Right lobe of liver (tissue), 6 donors: Measurements from ENCODE around the gene RBM5. TPM values are rescaled to one million over a fixed set of nuclear protein-coding genes. Genes with fewer than 3 reads are reported as not detected.
A peak's percentile ranks its signal among the peaks of the same experiment; 100 is the strongest.

Experiments used
- ATAC-seq, 4 donors: fragments of 200-7000 bp; cut with Tn5 transposase; one replicate each; pipeline ENCODE4 v1.9.1; 2020; ENCODE audit warnings: mild to moderate bottlenecking in 4 of 4, moderate library complexity in 4 of 4
- DNase-seq, 3 donors: peaks; one replicate each; pipeline ENCODE4 v3.0.0-alpha.2; 2020
- H3K27ac ChIP-seq, 3 donors: fragments of 200-600 bp; one replicate each; pipeline ENCODE4 v1.8.0; 2022
- H3K27me3 ChIP-seq, 2 donors: fragments of 200-600 bp; one replicate each; pipeline ENCODE4 v1.8.0; 2022
- H3K36me3 ChIP-seq, 4 donors: fragments of 200-600 bp; sonication (generic) in 1 of 4; one replicate each; pipeline versions ENCODE4 v1.5.1 to v1.8.0; 2017 to 2022; ENCODE audit warnings: control low read depth in 1 of 4
- H3K4me1 ChIP-seq, 4 donors: fragments of 200-600 bp; sonication (generic) in 1 of 4; one replicate each; pipeline versions ENCODE4 v1.5.1 to v1.8.0; 2017 to 2022; ENCODE audit warnings: control low read depth in 1 of 4
- H3K4me3 ChIP-seq, 3 donors: fragments of 200-600 bp; one replicate each; pipeline ENCODE4 v1.8.0; 2022
- H3K9me3 ChIP-seq, 4 donors: fragments of 200-600 bp; sonication (generic) in 1 of 4; one replicate each; pipeline versions ENCODE4 v1.5.1 to v1.8.0; 2017 to 2022; ENCODE audit warnings: control low read depth in 1 of 4
- POLR2A ChIP-seq: fragments of 450-650 bp; IDR thresholded peaks from one replicate; pipeline ENCODE4 v1.6.1; 2017; ENCODE audit warnings: antibody characterized with exemption, mild to moderate bottlenecking
- WGBS: methylation state at CpG from one replicate; pipeline ENCODE4 v1.1.6; 2018; ENCODE audit warnings: low coverage, low lambda C conversion rate; ENCODE audit not compliant: insufficient coverage; ENCODE audit errors: missing lambda C conversion rate; 5-methylcytosine and 5-hydroxymethylcytosine counted together
- intact Hi-C, 2 donors: fragments of 100-400 bp; cut with DNase I; formaldehyde crosslinking; loops; one replicate each; pipeline versions ENCODE4 v1.11.2 to v1.14.1; 2022
- total RNA-seq, 6 experiments: library from RNA; depleted of rRNA in 2 of 6; stranded (reverse); fragments of >200 nt in 2 of 6; fragmentation: NEBNext Ultra II Directional in 3 of 6; extraction: Animal tissue kit (Norgen Biotek cat#: 25700) in 3 of 6; gene quantifications; one replicate each; pipeline versions ENCODE4 v1.1.0 to v1.2.4, GENCODE V29; 2016 to 2023
- TF ChIP-seq, protein P1 (sequence below), 4 donors: fragments of 200-600 bp in 3 of 4; fragments of 450-650 bp in 1 of 4; IDR thresholded peaks; one replicate each; pipeline versions ENCODE4 v1.5.1 to v1.8.0; 2016 to 2022; ENCODE audit warnings: antibody characterized with exemption in 4 of 4, mild to moderate bottlenecking in 2 of 4
- donor health status: DM: no; HTN: yes; CAD: no.
- donor health status: DM: no; HTN: no; CAD: no.
- donor health status: DM: no; HTN: no; CAD: no.
- donor health status: DM: no; HTN: yes; CAD: no.
- donor health status: DM: no; HTN: yes; CAD: no.

Gene RBM5
- total RNA-seq, 6 experiments from 2014 or later = 42.1 to 62.4 (median 46.4) TPM

DNA sequence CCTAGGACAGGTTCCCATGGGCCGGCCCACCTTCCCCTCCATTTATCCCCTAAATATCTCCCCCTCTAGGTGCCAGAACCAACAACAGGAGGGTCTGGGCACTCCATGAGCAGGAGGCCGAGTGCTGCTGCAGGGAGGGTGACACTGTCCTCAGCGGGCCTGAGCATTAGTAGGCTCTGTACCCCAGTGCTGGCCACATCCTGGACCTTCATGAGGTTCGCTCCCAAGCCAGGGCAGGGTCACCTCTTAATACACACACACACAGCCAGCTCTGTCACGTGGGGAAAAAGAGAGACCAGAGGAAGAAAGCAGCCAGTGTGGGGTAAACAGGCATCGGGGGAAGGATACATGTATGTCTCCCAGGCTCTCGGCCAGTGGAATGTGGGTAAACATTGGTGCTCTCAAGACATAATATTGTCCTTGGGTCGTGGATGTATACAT is 38.6 kb downstream of the RBM5 start:
- 75% methylated on average over 6 of the region's 8 CpGs for WGBS
- H3K4me3 ChIP-seq = no peak overlapping the region
- ATAC-seq = no peak
- TF ChIP-seq, protein P1, sequence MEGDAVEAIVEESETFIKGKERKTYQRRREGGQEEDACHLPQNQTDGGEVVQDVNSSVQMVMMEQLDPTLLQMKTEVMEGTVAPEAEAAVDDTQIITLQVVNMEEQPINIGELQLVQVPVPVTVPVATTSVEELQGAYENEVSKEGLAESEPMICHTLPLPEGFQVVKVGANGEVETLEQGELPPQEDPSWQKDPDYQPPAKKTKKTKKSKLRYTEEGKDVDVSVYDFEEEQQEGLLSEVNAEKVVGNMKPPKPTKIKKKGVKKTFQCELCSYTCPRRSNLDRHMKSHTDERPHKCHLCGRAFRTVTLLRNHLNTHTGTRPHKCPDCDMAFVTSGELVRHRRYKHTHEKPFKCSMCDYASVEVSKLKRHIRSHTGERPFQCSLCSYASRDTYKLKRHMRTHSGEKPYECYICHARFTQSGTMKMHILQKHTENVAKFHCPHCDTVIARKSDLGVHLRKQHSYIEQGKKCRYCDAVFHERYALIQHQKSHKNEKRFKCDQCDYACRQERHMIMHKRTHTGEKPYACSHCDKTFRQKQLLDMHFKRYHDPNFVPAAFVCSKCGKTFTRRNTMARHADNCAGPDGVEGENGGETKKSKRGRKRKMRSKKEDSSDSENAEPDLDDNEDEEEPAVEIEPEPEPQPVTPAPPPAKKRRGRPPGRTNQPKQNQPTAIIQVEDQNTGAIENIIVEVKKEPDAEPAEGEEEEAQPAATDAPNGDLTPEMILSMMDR (IDR thresholded peaks at IDR 0.05) = no peak
- no peak for TF ChIP-seq POLR2A
- peak in 1 of 3 donors; percentile 31 for DNase-seq
- no peaks in the 10 kb centered on the region for H3K27me3 ChIP-seq
- H3K9me3 ChIP-seq = no peaks in the 10 kb centered on the region
- no peak overlapping the region for H3K27ac ChIP-seq
- H3K4me1 ChIP-seq = no peaks in the 10 kb centered on the region
- intact Hi-C loops = loop anchor here in 1 of 2 donors (10.0 kb wide), 1 partner anchor 138 kb away; the partner anchor contains the start of gene SEMA3B
- no peaks in the 10 kb centered on the region for H3K36me3 ChIP-seq

DNA sequence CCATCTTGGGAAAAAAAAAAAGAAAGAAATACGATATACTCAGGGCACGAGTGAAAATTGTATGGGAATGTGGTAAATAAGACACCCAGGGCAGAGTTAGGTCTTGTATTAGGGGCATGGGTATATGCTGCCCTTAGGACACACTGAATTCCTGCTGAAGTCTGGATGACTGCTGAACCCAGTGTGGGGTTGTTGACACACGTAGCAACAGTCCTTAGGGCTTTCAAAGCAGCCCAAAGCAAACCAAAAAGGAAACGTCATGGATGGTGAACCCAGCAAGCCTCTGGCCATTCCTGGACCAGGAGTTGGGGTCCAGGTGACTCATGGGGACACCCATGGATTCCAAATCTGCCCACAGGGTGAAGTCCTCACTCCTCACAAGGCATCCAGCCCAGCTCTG is 39.3 kb downstream of the RBM5 start:
- 76% methylated on average over 3 of the region's 4 CpGs for WGBS
- H3K27me3 ChIP-seq = no peaks in the 10 kb centered on the region
- intact Hi-C loops = loop anchor here in 1 of 2 donors (10.0 kb wide), 1 partner anchor 137 kb away; the partner anchor contains the start of gene SEMA3B
- TF ChIP-seq POLR2A = no peak
- TF ChIP-seq, protein P1 (IDR thresholded peaks at IDR 0.05) = no peak
- no peaks in the 10 kb centered on the region for H3K4me1 ChIP-seq
- H3K9me3 ChIP-seq = no peaks in the 10 kb centered on the region
- no peak overlapping the region for H3K27ac ChIP-seq
- no peak for ATAC-seq
- H3K4me3 ChIP-seq = no peak overlapping the region
- H3K36me3 ChIP-seq = no peaks in the 10 kb centered on the region
- DNase-seq = no peak

DNA sequence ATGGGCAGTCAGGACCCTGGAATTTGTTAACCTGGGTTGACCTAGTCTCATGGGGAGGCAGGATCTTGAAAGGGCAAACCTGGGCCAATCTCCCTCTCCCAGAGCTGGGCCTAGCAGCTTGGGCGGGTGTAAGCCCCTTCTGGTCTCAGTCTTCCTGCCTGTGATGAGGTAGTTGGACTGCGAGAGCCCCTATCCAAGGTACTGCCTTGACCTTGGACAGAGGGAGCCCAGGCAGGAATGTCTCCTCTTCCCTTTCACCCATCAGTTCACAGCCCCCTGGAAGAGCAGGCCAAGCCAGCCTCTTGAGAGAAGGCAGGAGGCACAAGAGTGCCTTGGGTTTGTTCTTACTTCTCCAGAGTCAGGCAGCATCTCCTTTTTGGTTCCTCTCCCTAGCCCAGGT is 41.7 kb downstream of the RBM5 start:
- TF ChIP-seq POLR2A = no peak
- TF ChIP-seq, protein P1 (IDR thresholded peaks at IDR 0.05) = no peak
- Histone ChIP-seq H3K4me3 (no peak overlapping the region), H3K9me3 (no peaks in the 10 kb centered on the region), H3K27me3 (no peaks in the 10 kb centered on the region), H3K4me1 (no peaks in the 10 kb centered on the region), H3K27ac (no peak overlapping the region), H3K36me3 (no peaks in the 10 kb centered on the region)
- ATAC-seq = no peak
- DNase-seq = no peak
- WGBS = no CpG with 5 or more reads among the region's 2 CpGs
- intact Hi-C loops = no loop called here

DNA sequence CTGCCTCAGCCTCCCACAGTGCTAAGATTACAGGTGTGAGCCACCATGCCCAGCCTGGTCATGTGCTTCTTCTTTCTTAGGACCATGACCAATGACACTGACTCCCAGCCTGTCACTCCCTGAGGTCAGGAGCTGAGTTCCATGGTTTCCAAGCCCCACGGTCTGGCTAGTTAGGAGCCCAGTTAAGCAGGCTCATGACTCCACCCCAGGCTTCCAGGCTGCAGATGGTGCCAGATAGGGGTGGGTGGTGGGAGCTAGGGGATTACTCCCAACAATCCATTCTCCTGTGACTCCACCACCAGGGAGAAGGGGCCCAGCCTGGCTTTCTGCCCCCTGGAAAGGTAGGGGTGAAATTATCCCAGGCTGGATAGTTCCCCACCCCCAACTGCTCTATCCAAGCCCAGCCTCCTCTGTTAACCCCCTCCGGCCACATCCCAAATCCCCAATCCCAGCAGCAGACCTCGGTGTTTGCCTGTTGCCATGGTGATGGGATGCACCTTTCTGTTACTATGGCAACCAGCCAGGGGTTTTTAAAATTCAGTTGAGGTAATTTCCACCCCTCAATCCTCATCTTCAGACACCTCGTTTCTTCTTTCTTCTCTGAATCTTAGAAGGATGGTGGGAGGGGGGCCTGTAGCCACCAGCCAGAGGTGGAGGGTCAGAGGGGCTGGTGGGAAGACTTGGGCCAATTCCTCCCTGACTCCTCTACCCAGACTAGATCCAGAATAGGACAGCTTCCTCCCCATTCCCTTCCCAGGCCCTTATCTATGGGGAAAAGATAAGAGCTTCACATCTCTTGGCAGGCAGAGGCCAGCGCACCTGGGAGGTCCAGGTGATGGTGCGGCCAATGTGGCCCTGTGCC is 43.9 kb downstream of the RBM5 start:
- intact Hi-C loops = no loop called here
- Histone ChIP-seq H3K9me3 (no peaks in the 10 kb centered on the region), H3K36me3 (no peaks in the 10 kb centered on the region), H3K4me3 (no peak overlapping the region), H3K27ac (no peak overlapping the region), H3K4me1 (no peaks in the 10 kb centered on the region), H3K27me3 (no peaks in the 10 kb centered on the region)
- TF ChIP-seq POLR2A = no peak
- TF ChIP-seq, protein P1 (IDR thresholded peaks at IDR 0.05) = no peak
- 27% methylated on average over 2 of the region's 6 CpGs for WGBS
- no peak for DNase-seq
- no peak for ATAC-seq
